Right ventricle myocardium inferior (tissue), 1 donor: ENCODE results near the gene N4BP3. TPM values are rescaled to one million over a fixed set of nuclear protein-coding genes. Genes with fewer than 3 reads are reported as not detected.

Source experiments
- ATAC-seq: fragments of 200-7000 bp; cut with Tn5 transposase; one replicate; pipeline ENCODE4 v1.9.1; 2020; ENCODE audit warnings: mild to moderate bottlenecking, moderate library complexity
- DNase-seq: peaks from one replicate; pipeline ENCODE4 v3.0.0; 2021; ENCODE audit errors: missing footprints
- intact Hi-C: fragments of 100-400 bp; cut with DNase I; formaldehyde crosslinking; loops from one replicate; pipeline ENCODE4 v1.11.0; 2022
- total RNA-seq: library from RNA; stranded (reverse); fragmentation: NEBNext Ultra II Directional; extraction: Animal tissue kit (Norgen Biotek cat#: 25700); gene quantifications from one replicate; pipeline ENCODE4 v1.2.1, GENCODE V29; 2021
- donor health status: DM: no; HTN: yes; CAD: no; lungs with severe emphysema.

Gene N4BP3
- total RNA-seq, 1 donor from 2014 or later = 2.9 TPM

GRCh38 chr5:178090856-178091255 lies 22.5 kb upstream of the N4BP3 start:
- intact Hi-C loops = no loop called here
- ATAC-seq (no peak), DNase-seq (no peak)

- no peak for DNase-seq
These were observed 20.2 kb upstream of the N4BP3 start for GRCh38 chr5:178093134-178093533.

GRCh38 chr5:178094345-178094744 lies 19.0 kb upstream of the N4BP3 start:
- DNase-seq = no peak
- ATAC-seq = no peak
- intact Hi-C loops = no loop called here

More at GRCh38 chr5:178093134-178093533, 20.2 kb upstream of the N4BP3 start:
- intact Hi-C loops = no loop called here
- ATAC-seq = no peak

GRCh38 chr5:178098685-178099084 lies 14.6 kb upstream of the N4BP3 start:
- no peak for ATAC-seq
- DNase-seq = no peak
- intact Hi-C loops = no loop called here

GRCh38 chr5:178103612-178104011 lies 9.7 kb upstream of the N4BP3 start:
- DNase-seq = no peak
- no peak for ATAC-seq
- intact Hi-C loops = no loop called here

- DNase-seq (no peak), ATAC-seq (no peak)
- intact Hi-C loops = no loop called here
These were observed 8.8 kb upstream of the N4BP3 start for GRCh38 chr5:178104492-178104891.

- intact Hi-C loops = no loop called here
- no peak for DNase-seq
- no peak for ATAC-seq
These were observed 7.2 kb upstream of the N4BP3 start for GRCh38 chr5:178106086-178106485.

- intact Hi-C loops = no loop called here
- DNase-seq = no peak
- no peak for ATAC-seq
These were observed 6.6 kb upstream of the N4BP3 start for GRCh38 chr5:178106556-178107239.

GRCh38 chr5:178107756-178108310 lies 5.5 kb upstream of the N4BP3 start:
- no peak for DNase-seq
- no peak for ATAC-seq
- intact Hi-C loops = no loop called here

- DNase-seq = no peak
- no peak for ATAC-seq
- intact Hi-C loops = no loop called here
These were observed 4.9 kb upstream of the N4BP3 start for GRCh38 chr5:178108446-178108845.

GRCh38 chr5:178108966-178109365 lies 4.4 kb upstream of the N4BP3 start:
- ATAC-seq = no peak

GRCh38 chr5:178110511-178110910 lies 2.8 kb upstream of the N4BP3 start:
- no peak for ATAC-seq
- intact Hi-C loops = no loop called here
- no peak for DNase-seq

More at GRCh38 chr5:178108966-178109365, 4.4 kb upstream of the N4BP3 start:
- DNase-seq = no peak
- intact Hi-C loops = no loop called here

GRCh38 chr5:178111925-178112324 lies 1.4 kb upstream of the N4BP3 start:
- DNase-seq (no peak), ATAC-seq (no peak)
- intact Hi-C loops = loop anchor here (2.0 kb wide), 1 partner anchor 19 kb away; the partner anchor contains the start of gene RMND5B

- intact Hi-C loops = loop anchor here (2.0 kb wide), 1 partner anchor 18 kb away; the partner anchor contains the start of gene RMND5B
- no peak for ATAC-seq
- no peak for DNase-seq
These were observed 787 bp upstream of the N4BP3 start for GRCh38 chr5:178112545-178112944.

GRCh38 chr5:178113841-178114324 lies 551 bp downstream of the N4BP3 start:
- ATAC-seq (no peak), DNase-seq (no peak)
- intact Hi-C loops = loop anchor here (2.0 kb wide), 1 partner anchor 17 kb away; the partner anchor contains the start of gene RMND5B

GRCh38 chr5:178114325-178115135 lies 1.2 kb downstream of the N4BP3 start:
- intact Hi-C loops = no loop called here
- DNase-seq (no peak), ATAC-seq (no peak)

GRCh38 chr5:178115136-178115813 lies 1.9 kb downstream of the N4BP3 start:
- intact Hi-C loops = no loop called here
- no peak for DNase-seq
- ATAC-seq = no peak

GRCh38 chr5:178115814-178116142 lies 2.4 kb downstream of the N4BP3 start:
- no peak for ATAC-seq
- intact Hi-C loops = no loop called here

More at GRCh38 chr5:178115814-178116142, 2.4 kb downstream of the N4BP3 start:
- DNase-seq = no peak
